HepG2 (cell line): Measurements from ENCODE around the gene CPT1C. TPM values are rescaled to one million over a fixed set of nuclear protein-coding genes. Genes with fewer than 3 reads are reported as not detected.

Experiments
- BRD4 ChIP-seq: sonication (generic); formaldehyde crosslinking; IDR thresholded peaks from 2 replicates; pipeline ENCODE4 v1.4.0; 2020; ENCODE audit warnings: missing genetic modification reagents
- GMEB1 ChIP-seq: sonication (generic); formaldehyde crosslinking; IDR thresholded peaks from 2 replicates; pipeline ENCODE4 v1.5.1; 2020; ENCODE audit warnings: missing genetic modification reagents, mild to moderate bottlenecking, borderline replicate concordance
- HDAC2 ChIP-seq: sonication (generic); formaldehyde crosslinking; IDR thresholded peaks from 2 replicates; pipeline ENCODE4 v1.4.0; 2020; ENCODE audit warnings: missing genetic modification reagents
- HNRNPH1 ChIP-seq: fragments of 200-400 bp; formaldehyde crosslinking; optimal IDR thresholded peaks from 2 replicates; pipeline ENCODE3; 2017; ENCODE audit warnings: mild to moderate bottlenecking, low read depth, low read length
- KAT8 ChIP-seq: IDR thresholded peaks from 2 replicates; pipeline ENCODE4 v1.6.1; 2016; ENCODE audit warnings: missing genetic modification reagents, missing compliant biosample characterization
- KDM6A ChIP-seq: IDR thresholded peaks from 2 replicates; pipeline ENCODE4 v1.6.1; 2016; ENCODE audit warnings: low read depth
- MLXIP ChIP-seq: sonication (generic); formaldehyde crosslinking; IDR thresholded peaks from 2 replicates; pipeline ENCODE4 v1.9.0; 2021; ENCODE audit warnings: missing genetic modification reagents, borderline replicate concordance
- MXI1 ChIP-seq: IDR thresholded peaks from 3 replicates; pipeline ENCODE4 v1.6.1; 2012; ENCODE audit warnings: low read depth, low read length, inconsistent platforms, borderline replicate concordance
- MYC ChIP-seq: sonication (generic); formaldehyde crosslinking; IDR thresholded peaks from 2 replicates; pipeline ENCODE4 v1.9.0; 2021; ENCODE audit warnings: missing genetic modification reagents, borderline replicate concordance
- NKX3-1 ChIP-seq: sonication (generic); formaldehyde crosslinking; IDR thresholded peaks from 2 replicates; pipeline ENCODE4 v1.5.0; 2020; ENCODE audit warnings: missing genetic modification reagents
- PREB ChIP-seq: sonication (generic); formaldehyde crosslinking; IDR thresholded peaks from 2 replicates; pipeline ENCODE4 v1.4.0; 2020; ENCODE audit warnings: missing genetic modification reagents
- SKI ChIP-seq: fragments of 450-650 bp; IDR thresholded peaks from one replicate; pipeline ENCODE4 v1.6.1; 2018; ENCODE audit warnings: mild to moderate bottlenecking; ENCODE audit not compliant: partially characterized antibody
- TAF15 ChIP-seq: fragments of 200-400 bp; formaldehyde crosslinking; IDR thresholded peaks from one replicate; pipeline ENCODE4 v1.6.1; 2018; ENCODE audit warnings: mild to moderate bottlenecking, low read depth, low read length; ENCODE audit not compliant: poor library complexity, severe bottlenecking
- THAP11 ChIP-seq: IDR thresholded peaks from 2 replicates; pipeline ENCODE4 v1.6.1; 2016; ENCODE audit warnings: missing biosample characterization, missing genetic modification reagents
- TP53 ChIP-seq: sonication (generic); formaldehyde crosslinking; conservative IDR thresholded peaks from 2 replicates; pipeline ENCODE4 v1.4.0; 2020; ENCODE audit warnings: missing genetic modification reagents
- ZNF18 ChIP-seq: sonication (generic); formaldehyde crosslinking; IDR thresholded peaks from 2 replicates; pipeline ENCODE4 v1.8.0; 2022; ENCODE audit warnings: mild to moderate bottlenecking, missing genetic modification reagents; ENCODE audit not compliant: insufficient replicate concordance
- ZNF331 ChIP-seq: sonication (generic); formaldehyde crosslinking; IDR thresholded peaks from 2 replicates; pipeline ENCODE4 v1.4.0; 2020; ENCODE audit warnings: missing genetic modification reagents
- ZNF660 ChIP-seq: sonication (generic); formaldehyde crosslinking; IDR thresholded peaks from 2 replicates; pipeline ENCODE4 v1.5.1; 2020; ENCODE audit warnings: mild to moderate bottlenecking, low read depth, missing genetic modification reagents, borderline replicate concordance
- ZNF740 ChIP-seq: sonication (generic); formaldehyde crosslinking; IDR thresholded peaks from 2 replicates; pipeline ENCODE4 v1.4.0; 2020; ENCODE audit warnings: missing genetic modification reagents
- ZSCAN31 ChIP-seq: sonication (generic); formaldehyde crosslinking; IDR thresholded peaks from 2 replicates; pipeline ENCODE4 v1.5.0; 2020; ENCODE audit warnings: low read depth, mild to moderate bottlenecking, missing genetic modification reagents
- polyA plus RNA-seq, 8 experiments: library from polyadenylated mRNA; depleted of rRNA in 3 of 8; stranded (reverse) in 7 of 8; unstranded in 1 of 8; fragments of >200 nt; fragmentation: Illumina TruSeq in 4 of 8; extraction: Trizol in 4 of 8; gene quantifications; 2 replicates each; pipeline versions ENCODE4 v1.2.1 to v1.2.3, GENCODE V29; 2011 to 2016; ENCODE audit warnings: low read depth in 4 of 8, missing spikeins in 1 of 8, mixed read lengths in 1 of 8; ENCODE audit not compliant: insufficient read depth in 1 of 8
- total RNA-seq, 5 experiments: library from RNA; depleted of rRNA; stranded (reverse); fragments of >200 nt; fragmentation: Illumina TruSeq; extraction: Trizol; gene quantifications; 2 replicates each; pipeline ENCODE4 v1.2.3, GENCODE V29; 2016; ENCODE audit warnings: low read depth in 1 of 5

CPT1C gene
- total and polyA plus RNA-seq, 2 of the 13 experiments (the other 11 are each of a cell fraction or from before 2014, with no cell fraction given): 0.18 TPM; not detected in 1

GRCh38 chr19:49672131-49672919 lies 18.6 kb upstream of the CPT1C start (continued):
- peak; percentile 70 for TF ChIP-seq GMEB1 (CRISPR knock-in tag)
- peak; percentile 70; the same call in 1 of the 3 replicates for TF ChIP-seq MXI1
- TF ChIP-seq MYC: peak; percentile 50; the same call in 1 of the 2 replicates
- TF ChIP-seq HNRNPH1: no peak
- 0 out of 2 replicates have a peak, but pooled peaks have one; percentile 26 for TF ChIP-seq TP53 (CRISPR knock-in tag)
- peak; percentile 75 for TF ChIP-seq KAT8 (CRISPR knock-in tag)
- TF ChIP-seq THAP11: peak; percentile 81
- peak; percentile 55 for TF ChIP-seq SKI
- peak; percentile 57; the same call in 1 of the 2 replicates for TF ChIP-seq ZNF740
- TF ChIP-seq ZNF331 (CRISPR knock-in tag): peak; percentile 77
- 0 out of 2 replicates have a peak, but pooled peaks have one; percentile 49 for TF ChIP-seq KDM6A (CRISPR knock-in tag)
- 0 out of 2 replicates have a peak, but pooled peaks have one; percentile 63 for TF ChIP-seq ZSCAN31 (CRISPR knock-in tag)
- TF ChIP-seq ZNF660 (CRISPR knock-in tag): no peak
- TF ChIP-seq NKX3-1 (CRISPR knock-in tag): no peak
- peak; percentile 81; the same call in 1 of the 2 replicates for TF ChIP-seq HDAC2
- TF ChIP-seq ZNF18 (CRISPR knock-in tag): no peak
- TF ChIP-seq TAF15: no peak
- TF ChIP-seq PREB (CRISPR knock-in tag): no peak
- no peak for TF ChIP-seq MLXIP (CRISPR knock-in tag)
- TF ChIP-seq BRD4 (CRISPR knock-in tag): no peak
